MM.1S (cell line): ENCODE measurements around the gene KMO.

Experiments used
- DNase-seq: peaks from one replicate; pipeline ENCODE4 v3.0.0-alpha.2; 2015
- H2AFZ ChIP-seq: fragments of 300-600 bp; sonication (generic); 2 replicates; pipeline ENCODE4 v1.6.0; 2016; ENCODE audit warnings: antibody characterized with exemption, low read length
- H3F3A ChIP-seq: fragments of 300-600 bp; sonication (generic); 2 replicates; pipeline ENCODE4 v1.6.1; 2016; ENCODE audit warnings: mild to moderate bottlenecking, antibody characterized with exemption, low read length, moderate library complexity, mixed read lengths; ENCODE audit not compliant: insufficient read depth
- H3K27ac ChIP-seq: fragments of 300-600 bp; sonication (generic); 2 replicates; pipeline ENCODE4 v1.5.1; 2016; ENCODE audit warnings: mild to moderate bottlenecking, low read length
- H3K27me3 ChIP-seq: fragments of 300-600 bp; sonication (generic); replicated peaks from 2 replicates; pipeline ENCODE4 v1.6.0; 2016; ENCODE audit warnings: low read length; ENCODE audit not compliant: insufficient read depth
- H3K36me3 ChIP-seq: fragments of 300-600 bp; sonication (generic); replicated peaks from 2 replicates; pipeline ENCODE4 v1.6.1; 2016; ENCODE audit warnings: mild to moderate bottlenecking, low read length, mixed read lengths; ENCODE audit not compliant: insufficient read depth
- H3K4me1 ChIP-seq: fragments of 300-600 bp; sonication (generic); 2 replicates; pipeline ENCODE4 v1.6.1; 2016; ENCODE audit warnings: low read length, mixed read lengths
- H3K4me2 ChIP-seq: fragments of 300-600 bp; sonication (generic); 2 replicates; pipeline ENCODE4 v1.6.0; 2016; ENCODE audit warnings: low read depth, low read length
- H3K4me3 ChIP-seq: fragments of 300-600 bp; sonication (generic); 2 replicates; pipeline ENCODE4 v1.5.1; 2016; ENCODE audit warnings: low read length, mixed read lengths
- H3K79me2 ChIP-seq: fragments of 300-600 bp; sonication (generic); 2 replicates; pipeline ENCODE4 v1.6.1; 2016; ENCODE audit warnings: mixed run types, low read length, mixed read lengths
- H3K9ac ChIP-seq: fragments of 300-600 bp; sonication (generic); 2 replicates; pipeline ENCODE4 v1.6.1; 2016; ENCODE audit warnings: low read length, mixed read lengths
- H3K9me2 ChIP-seq: fragments of 300-600 bp; sonication (generic); replicated peaks from 2 replicates; pipeline ENCODE4 v1.6.1; 2016; ENCODE audit warnings: mild to moderate bottlenecking, low read length, mixed read lengths; ENCODE audit not compliant: insufficient read depth
- H3K9me3 ChIP-seq: fragments of 300-600 bp; sonication (generic); replicated peaks from 2 replicates; pipeline ENCODE4 v1.6.1; 2016; ENCODE audit warnings: mild to moderate bottlenecking, low read length, mixed read lengths; ENCODE audit not compliant: insufficient read depth
- H4K20me1 ChIP-seq: fragments of 300-600 bp; sonication (generic); 2 replicates; pipeline ENCODE4 v1.6.1; 2016; ENCODE audit warnings: mild to moderate bottlenecking, low read length, moderate library complexity, mixed read lengths; ENCODE audit not compliant: insufficient read depth
- EZH2 ChIP-seq: fragments of 300-600 bp; sonication (generic); optimal IDR thresholded peaks from 2 replicates; pipeline ENCODE3; 2017; ENCODE audit warnings: low read depth, mild to moderate bottlenecking, antibody characterized with exemption, low read length, mixed read lengths
- EZH2phosphoT487 ChIP-seq: fragments of 300-600 bp; sonication (generic); IDR thresholded peaks from 2 replicates; pipeline ENCODE4 v1.6.1; 2018; ENCODE audit warnings: antibody characterized with exemption, low read length
- TF ChIP-seq, protein P1 (sequence below): fragments of 300-600 bp; sonication (generic); IDR thresholded peaks from 2 replicates; pipeline ENCODE4 v1.5.1; 2016; ENCODE audit warnings: antibody characterized with exemption, low read length, mixed read lengths

Gene KMO

DNA sequence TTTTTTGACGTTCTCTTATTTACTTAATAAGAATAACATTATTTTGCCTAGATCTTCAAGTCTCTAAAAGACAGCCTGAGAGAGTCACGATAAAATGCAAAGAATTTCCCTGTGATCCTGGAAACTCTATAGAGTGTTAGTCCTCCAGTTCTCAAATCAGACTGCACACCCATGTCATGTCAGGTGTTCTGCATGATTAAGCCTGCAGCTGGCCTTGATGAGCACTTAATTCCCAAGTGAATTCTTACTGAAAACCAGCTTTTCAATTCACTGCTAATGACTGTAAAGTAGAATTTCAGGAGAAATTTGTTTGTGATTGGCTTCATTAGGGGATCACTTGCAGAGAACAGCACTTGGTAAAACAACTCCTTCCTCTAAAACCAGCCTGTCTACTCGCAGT is 66.1 kb downstream of the KMO start:
- no peaks in the 10 kb centered on the region for H3K4me1 ChIP-seq
- no peaks in the 10 kb centered on the region for H3K79me2 ChIP-seq
- no peaks in the 10 kb centered on the region for H3K9me3 ChIP-seq
- no peaks in the 10 kb centered on the region for H3K9me2 ChIP-seq
- no peaks in the 10 kb centered on the region for H3F3A ChIP-seq
- TF ChIP-seq, protein P1, sequence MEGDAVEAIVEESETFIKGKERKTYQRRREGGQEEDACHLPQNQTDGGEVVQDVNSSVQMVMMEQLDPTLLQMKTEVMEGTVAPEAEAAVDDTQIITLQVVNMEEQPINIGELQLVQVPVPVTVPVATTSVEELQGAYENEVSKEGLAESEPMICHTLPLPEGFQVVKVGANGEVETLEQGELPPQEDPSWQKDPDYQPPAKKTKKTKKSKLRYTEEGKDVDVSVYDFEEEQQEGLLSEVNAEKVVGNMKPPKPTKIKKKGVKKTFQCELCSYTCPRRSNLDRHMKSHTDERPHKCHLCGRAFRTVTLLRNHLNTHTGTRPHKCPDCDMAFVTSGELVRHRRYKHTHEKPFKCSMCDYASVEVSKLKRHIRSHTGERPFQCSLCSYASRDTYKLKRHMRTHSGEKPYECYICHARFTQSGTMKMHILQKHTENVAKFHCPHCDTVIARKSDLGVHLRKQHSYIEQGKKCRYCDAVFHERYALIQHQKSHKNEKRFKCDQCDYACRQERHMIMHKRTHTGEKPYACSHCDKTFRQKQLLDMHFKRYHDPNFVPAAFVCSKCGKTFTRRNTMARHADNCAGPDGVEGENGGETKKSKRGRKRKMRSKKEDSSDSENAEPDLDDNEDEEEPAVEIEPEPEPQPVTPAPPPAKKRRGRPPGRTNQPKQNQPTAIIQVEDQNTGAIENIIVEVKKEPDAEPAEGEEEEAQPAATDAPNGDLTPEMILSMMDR: no peak
- TF ChIP-seq EZH2 (no peak), EZH2phosphoT487 (no peak)
- H3K36me3 ChIP-seq: no peaks in the 10 kb centered on the region
- H3K27me3 ChIP-seq: no peaks in the 10 kb centered on the region
- H2AFZ ChIP-seq: no peak overlapping the region
- no peak overlapping the region for H3K9ac ChIP-seq
- H3K4me3 ChIP-seq: no peak overlapping the region
- no peak overlapping the region for H3K27ac ChIP-seq
- H3K4me2 ChIP-seq: no peak overlapping the region
- DNase-seq: no peak
- no peaks in the 10 kb centered on the region for H4K20me1 ChIP-seq

DNA sequence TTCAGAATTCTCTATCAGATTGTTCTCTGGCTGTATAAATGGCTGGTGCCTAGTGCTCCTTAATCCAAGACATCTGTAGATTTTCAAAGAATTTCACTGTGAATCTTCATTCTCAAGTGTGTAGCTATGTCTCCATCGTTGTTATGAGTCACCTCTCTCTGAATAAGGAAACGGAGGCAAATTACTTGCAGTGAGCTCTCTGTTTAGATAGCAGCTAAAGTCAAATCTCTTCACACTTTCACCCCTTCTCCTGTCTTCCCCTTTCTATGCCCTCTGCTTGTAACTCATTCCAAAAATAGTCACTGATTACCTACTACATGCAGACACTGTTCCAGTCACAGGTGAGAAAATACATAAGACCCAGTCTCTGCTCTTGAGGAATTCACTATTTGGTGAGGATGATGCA is 68.3 kb downstream of the KMO start:
- H3K79me2 ChIP-seq: no peaks in the 10 kb centered on the region
- H3K4me2 ChIP-seq: no peak overlapping the region
- no peaks in the 10 kb centered on the region for H3K4me1 ChIP-seq
- H3K27me3 ChIP-seq: no peaks in the 10 kb centered on the region
- no peak overlapping the region for H3K27ac ChIP-seq
- no peaks in the 10 kb centered on the region for H3K36me3 ChIP-seq
- H3K9me2 ChIP-seq: no peaks in the 10 kb centered on the region
- H3K4me3 ChIP-seq: no peak overlapping the region
- H3K9me3 ChIP-seq: no peaks in the 10 kb centered on the region
- DNase-seq: no peak
- no peak overlapping the region for H3K9ac ChIP-seq
- no peaks in the 10 kb centered on the region for H4K20me1 ChIP-seq
- no peaks in the 10 kb centered on the region for H3F3A ChIP-seq
- H2AFZ ChIP-seq: no peak overlapping the region
- TF ChIP-seq, protein P1: no peak
- TF ChIP-seq EZH2phosphoT487 (no peak), EZH2 (no peak)

DNA sequence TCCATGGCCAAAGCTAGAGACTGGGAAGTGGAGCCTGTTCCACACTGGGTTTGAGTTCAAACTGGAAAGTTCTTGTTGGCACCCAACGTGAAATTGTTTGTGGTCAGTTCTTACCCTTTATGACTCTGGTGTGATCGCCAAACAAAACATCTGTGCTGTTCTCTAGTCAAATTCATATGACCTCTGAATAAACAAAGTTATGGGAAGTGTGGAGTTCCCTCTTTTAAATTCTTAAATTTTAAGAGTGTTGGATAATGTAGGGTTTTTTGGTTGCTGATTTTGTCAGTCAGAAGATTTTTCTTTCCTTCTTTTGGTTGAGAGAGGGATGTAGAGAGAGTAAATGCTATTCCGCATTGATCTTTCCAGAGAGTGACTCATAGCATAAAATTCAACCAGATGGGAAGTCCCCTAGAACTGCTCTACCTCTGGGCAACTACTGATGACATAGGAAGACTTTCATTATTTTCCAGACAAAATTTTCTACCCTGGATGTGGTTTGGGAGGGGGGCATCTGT is 71.6 kb downstream of the KMO start:
- DNase-seq: no peak
- no peak overlapping the region for H2AFZ ChIP-seq

More for the DNA sequence above, 71.6 kb downstream of the KMO start:
- no peaks in the 10 kb centered on the region for H3K9me3 ChIP-seq
- no peaks in the 10 kb centered on the region for H3K9me2 ChIP-seq
- no peaks in the 10 kb centered on the region for H3F3A ChIP-seq
- no peak overlapping the region for H3K27ac ChIP-seq
- no peak for TF ChIP-seq EZH2
- TF ChIP-seq, protein P1: no peak
- H3K79me2 ChIP-seq: no peaks in the 10 kb centered on the region
- no peaks in the 10 kb centered on the region for H4K20me1 ChIP-seq
- H3K4me2 ChIP-seq: no peak overlapping the region
- no peaks in the 10 kb centered on the region for H3K36me3 ChIP-seq
- H3K4me1 ChIP-seq: no peaks in the 10 kb centered on the region
- H3K9ac ChIP-seq: no peak overlapping the region
- H3K4me3 ChIP-seq: no peak overlapping the region
- no peaks in the 10 kb centered on the region for H3K27me3 ChIP-seq
